Forelimb muscle (tissue), 1 donor: ENCODE results near the gene KIAA0232. TPM values are rescaled to one million over a fixed set of nuclear protein-coding genes. Genes with fewer than 3 reads are reported as not detected.

Source experiments
- DNase-seq: peaks from one replicate; pipeline ENCODE4 v3.0.0-alpha.2; 2013; ENCODE audit warnings: low read depth
- polyA plus RNA-seq: library from polyadenylated mRNA; unstranded; fragments of 120-200 nt; gene quantifications from one replicate; pipeline ENCODE4 v1.2.1, GENCODE V29; 2013; ENCODE audit not compliant: insufficient read length

The KIAA0232 gene
- 21.3 TPM for polyA plus RNA-seq

- DNase-seq: peak; percentile 84
These were observed at the start of gene KIAA0232 for GRCh38 chr4:6782147-6782845. Gene KIAA0232, plus strand, starts transcription at chr4:6782727. Its CDS starts 41,727 bp downstream, at chr4:6824454.

- DNase-seq: no peak
These were observed 49.0 kb upstream of the KIAA0232 start for GRCh38 chr4:6733358-6734164.

GRCh38 chr4:6734165-6734786 lies 48.3 kb upstream of the KIAA0232 start:
- DNase-seq: no peak

- DNase-seq: no peak
These were observed 42.6 kb upstream of the KIAA0232 start for GRCh38 chr4:6739920-6740319.

GRCh38 chr4:6740347-6740746 lies 42.2 kb upstream of the KIAA0232 start:
- no peak for DNase-seq

GRCh38 chr4:6742507-6742906 lies 40.0 kb upstream of the KIAA0232 start:
- DNase-seq: no peak

- no peak for DNase-seq
These were observed 39.5 kb upstream of the KIAA0232 start for GRCh38 chr4:6742989-6743388.

- no peak for DNase-seq
These were observed 35.7 kb upstream of the KIAA0232 start for GRCh38 chr4:6746721-6747293.

- no peak for DNase-seq
These were observed 35.1 kb upstream of the KIAA0232 start for GRCh38 chr4:6747294-6748051.

- DNase-seq: no peak
These were observed 34.2 kb upstream of the KIAA0232 start for GRCh38 chr4:6748286-6748685.

- no peak for DNase-seq
These were observed 33.0 kb upstream of the KIAA0232 start for GRCh38 chr4:6749340-6750171.

GRCh38 chr4:6750286-6751221 lies 32.0 kb upstream of the KIAA0232 start:
- no peak for DNase-seq

- no peak for DNase-seq
These were observed 30.7 kb upstream of the KIAA0232 start for GRCh38 chr4:6751611-6752485.

GRCh38 chr4:6752486-6752829 lies 30.1 kb upstream of the KIAA0232 start:
- no peak for DNase-seq

GRCh38 chr4:6753103-6753560 lies 29.4 kb upstream of the KIAA0232 start:
- no peak for DNase-seq

GRCh38 chr4:6753891-6754290 lies 28.6 kb upstream of the KIAA0232 start:
- no peak for DNase-seq

- no peak for DNase-seq
These were observed 27.9 kb upstream of the KIAA0232 start for GRCh38 chr4:6754481-6755087.
